Hippocampal formation (tissue), 2 donors: ENCODE results near the gene DNM3.

Experiments
- DNase-seq, 2 donors: peaks; one replicate each; lab custom pipeline; 2025; lab: John Stamatoyannopoulos, UW

DNM3 gene

DNA sequence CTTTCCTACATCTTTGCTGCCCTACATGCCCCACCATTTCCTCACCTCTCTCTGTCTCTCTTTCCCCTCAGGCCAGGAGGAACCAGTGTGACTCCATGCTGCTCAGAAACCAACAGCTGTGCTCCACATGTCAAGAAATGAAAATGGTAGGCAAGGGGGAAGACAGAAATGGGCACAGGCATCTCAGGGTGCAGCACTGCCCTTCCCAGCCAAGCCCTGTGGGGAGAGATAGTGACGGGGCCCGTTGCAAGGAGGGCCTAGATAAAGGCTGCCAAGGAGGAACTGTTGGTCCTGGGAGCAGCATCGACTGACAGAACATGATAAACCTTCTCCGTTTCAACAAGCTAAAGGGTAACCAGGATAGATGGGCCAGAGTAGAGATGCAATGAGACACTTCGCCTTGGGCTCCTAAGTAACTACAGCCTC is 615.1 kb downstream of the DNM3 start:
- no peak for DNase-seq

DNA sequence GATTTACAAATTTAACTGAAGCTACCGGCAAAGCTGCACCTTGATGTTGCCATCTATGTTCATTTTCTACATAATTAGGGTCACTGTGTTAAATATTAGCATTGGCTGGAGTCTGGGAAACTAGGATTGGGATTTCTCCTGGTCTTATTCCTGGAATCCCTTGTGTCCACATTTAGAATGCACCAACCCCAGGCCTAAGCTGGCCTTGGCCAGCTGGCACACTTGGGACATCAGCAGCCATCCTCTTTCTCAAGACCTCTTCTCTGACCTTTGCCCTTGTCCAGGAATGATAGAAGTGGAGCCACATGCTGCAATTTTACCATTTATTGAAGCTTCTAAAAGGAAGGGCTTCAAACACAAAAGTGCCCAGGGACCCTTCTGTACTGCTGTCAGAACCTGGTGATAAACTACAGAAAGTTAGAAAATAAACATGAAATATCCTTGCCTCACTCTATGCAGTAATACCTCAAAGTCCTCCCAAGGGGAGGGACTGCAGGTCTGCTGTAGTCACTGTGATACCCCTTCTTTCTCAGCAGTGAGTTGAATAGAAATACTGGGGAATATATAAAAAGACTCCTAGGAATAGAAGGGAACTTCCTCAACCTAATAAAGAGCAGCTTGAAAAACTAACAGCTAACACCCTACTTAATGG is 616.3 kb downstream of the DNM3 start:
- no peak for DNase-seq

GRCh38 chr1:172460177-172460576 is 618.9 kb downstream of the DNM3 start:
- no peak for DNase-seq

DNA sequence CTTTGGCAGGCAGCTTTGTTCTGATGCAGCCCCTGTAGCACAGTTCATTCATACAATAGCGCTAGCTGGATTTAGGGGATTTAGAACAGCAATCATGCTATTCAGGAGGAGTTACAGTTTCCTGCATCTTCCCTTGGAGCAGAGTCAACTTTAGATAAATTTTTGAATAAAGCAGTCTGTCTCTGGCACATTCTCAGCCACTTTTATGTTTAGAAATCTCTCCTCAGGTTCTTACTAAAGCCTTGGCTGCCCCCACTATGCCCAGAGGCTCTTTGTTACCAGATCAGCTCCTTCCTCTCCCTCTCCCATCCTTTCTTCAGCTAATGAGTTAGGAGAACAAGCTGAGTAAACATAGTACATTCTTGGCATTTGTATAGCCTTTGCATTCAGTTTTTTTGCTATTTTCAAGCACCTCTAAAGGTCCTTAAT is 619.6 kb downstream of the DNM3 start:
- DNase-seq: no peak
